Measurements from ENCODE around the gene ETNPPL.

Gene ETNPPL

GRCh38 chr4:108695062-108695461 lies 67.8 kb downstream of the ETNPPL start:
- Histone ChIP-seq H3K27me3 (ENCODE audit: insufficient read depth, poor library complexity, severe bottlenecking) (no peaks in the 10 kb centered on the region), H3K4me3 (replicated peaks; ENCODE audit: insufficient read depth, low read length) (no peak overlapping the region), H3K27ac (replicated peaks) (no peak overlapping the region)
- no peak for DNase-seq (ENCODE audit: low read depth in 1 of 2, low spot score in 1 of 2)
- TF ChIP-seq SPI1 (IDR thresholded peaks at IDR 0.05; ENCODE audit: borderline replicate concordance, low read depth), result no peak
- TF ChIP-seq REST (IDR thresholded peaks at IDR 0.05; ENCODE audit: insufficient replicate concordance, low read depth), result no peak
- no peak for TF ChIP-seq POLR2AphosphoS5 (IDR thresholded peaks at IDR 0.05; ENCODE audit: low read depth)
- no peak for TF ChIP-seq GABPA (IDR thresholded peaks at IDR 0.05; ENCODE audit: low read depth)
- no peak for TF ChIP-seq CTCF (IDR thresholded peaks at IDR 0.05; ENCODE audit: insufficient read depth, low read length)

GRCh38 chr4:108694423-108694822 lies 68.4 kb downstream of the ETNPPL start:
- Histone ChIP-seq H3K27me3 (ENCODE audit: insufficient read depth, poor library complexity, severe bottlenecking) (no peaks in the 10 kb centered on the region), H3K27ac (replicated peaks) (no peak overlapping the region), H3K4me3 (replicated peaks; ENCODE audit: insufficient read depth, low read length) (no peak overlapping the region)
- TF ChIP-seq REST (IDR thresholded peaks at IDR 0.05; ENCODE audit: insufficient replicate concordance, low read depth), result no peak
- no peak for TF ChIP-seq CTCF (IDR thresholded peaks at IDR 0.05; ENCODE audit: insufficient read depth, low read length)
- no peak for DNase-seq (ENCODE audit: low read depth in 1 of 2, low spot score in 1 of 2)

GRCh38 chr4:108693819-108694218 lies 69.0 kb downstream of the ETNPPL start:
- H3K27ac ChIP-seq (replicated peaks), result no peak overlapping the region
- H3K27me3 ChIP-seq (ENCODE audit: insufficient read depth, poor library complexity, severe bottlenecking), result no peaks in the 10 kb centered on the region
- DNase-seq (ENCODE audit: low read depth in 1 of 2, low spot score in 1 of 2), result no peak
- H3K4me3 ChIP-seq (replicated peaks; ENCODE audit: insufficient read depth, low read length), result no peak overlapping the region
- TF ChIP-seq REST (IDR thresholded peaks at IDR 0.05; ENCODE audit: insufficient replicate concordance, low read depth) (no peak), GABPA (IDR thresholded peaks at IDR 0.05; ENCODE audit: low read depth) (no peak), CTCF (IDR thresholded peaks at IDR 0.05; ENCODE audit: insufficient read depth, low read length) (no peak), SPI1 (IDR thresholded peaks at IDR 0.05; ENCODE audit: borderline replicate concordance, low read depth) (no peak), POLR2AphosphoS5 (IDR thresholded peaks at IDR 0.05; ENCODE audit: low read depth) (no peak)
